ENCODE data around the gene LENG8.
"Not testable (repeated sequence)": the region's sequence is repeated elsewhere in the genome, so short reads cannot be mapped to it uniquely, and the experiment has no call there.

LENG8 gene

DNA sequence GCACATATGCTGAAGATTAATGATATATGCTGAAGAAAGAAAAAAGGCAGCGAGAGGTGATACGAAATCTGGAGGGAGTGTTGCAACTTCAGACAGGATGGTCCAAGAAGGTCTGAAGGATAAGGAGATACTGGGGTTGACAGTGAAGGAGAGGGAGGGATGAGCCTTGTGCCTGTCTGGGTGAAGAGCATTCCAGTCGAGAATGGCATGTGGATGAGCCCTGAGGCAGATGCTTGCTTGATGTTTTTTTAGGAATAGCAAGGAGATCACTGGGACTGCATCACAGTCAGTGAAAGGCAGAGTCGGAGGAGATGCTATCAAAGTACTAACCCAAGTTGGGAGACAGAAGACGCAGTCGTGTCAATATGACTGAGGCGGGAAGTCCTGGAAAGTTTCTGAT, 40.3 kb downstream of the LENG8 start:
- no peak for DNase-seq

DNA sequence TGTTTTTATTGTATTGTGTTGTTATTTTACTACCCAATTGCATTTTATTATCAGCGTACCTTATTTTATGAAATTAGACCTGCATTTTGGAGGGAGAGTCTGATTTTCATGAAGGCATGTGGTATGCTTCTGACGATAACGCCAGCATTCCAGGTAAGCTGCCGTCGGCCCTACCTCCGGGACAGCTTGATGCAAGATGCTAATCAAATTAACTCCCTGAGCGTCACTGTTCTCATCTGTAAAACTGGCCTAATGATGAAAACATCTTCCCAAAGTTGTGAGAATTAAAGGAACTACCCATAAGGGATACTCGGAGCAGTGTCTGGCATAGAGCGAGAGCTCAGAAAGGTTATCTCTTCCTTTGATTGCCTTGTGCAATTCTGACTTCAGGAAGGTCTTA, 40.8 kb downstream of the LENG8 start:
- DNase-seq = no peak

DNA sequence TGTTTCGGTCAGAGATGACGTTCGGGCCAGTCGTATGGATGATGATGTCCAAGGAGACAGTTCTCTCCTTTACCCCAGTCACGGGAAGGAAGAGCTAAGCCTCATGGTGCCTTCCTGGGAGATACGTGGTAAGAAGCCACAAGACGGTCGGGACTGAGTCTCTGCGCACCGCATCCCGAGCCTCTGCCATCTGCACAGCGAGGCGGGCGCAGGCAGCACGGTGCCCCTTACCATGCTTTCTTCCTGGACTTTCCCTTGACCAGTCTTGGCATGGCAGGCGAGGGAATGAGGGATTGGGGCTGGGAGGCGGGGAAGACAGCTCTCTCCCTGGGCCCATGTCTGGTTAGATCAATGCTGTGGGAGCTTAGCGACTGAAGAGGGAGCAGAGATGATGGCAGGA, 43.6 kb downstream of the LENG8 start:
- DNase-seq = no peak

GRCh38 chr19:54493056-54493455, 44.1 kb downstream of the LENG8 start:
- DNase-seq = not testable (repeated sequence)

- no peak for DNase-seq
Measured at GRCh38 chr19:54493967-54494585, 45.1 kb downstream of the LENG8 start.

DNA sequence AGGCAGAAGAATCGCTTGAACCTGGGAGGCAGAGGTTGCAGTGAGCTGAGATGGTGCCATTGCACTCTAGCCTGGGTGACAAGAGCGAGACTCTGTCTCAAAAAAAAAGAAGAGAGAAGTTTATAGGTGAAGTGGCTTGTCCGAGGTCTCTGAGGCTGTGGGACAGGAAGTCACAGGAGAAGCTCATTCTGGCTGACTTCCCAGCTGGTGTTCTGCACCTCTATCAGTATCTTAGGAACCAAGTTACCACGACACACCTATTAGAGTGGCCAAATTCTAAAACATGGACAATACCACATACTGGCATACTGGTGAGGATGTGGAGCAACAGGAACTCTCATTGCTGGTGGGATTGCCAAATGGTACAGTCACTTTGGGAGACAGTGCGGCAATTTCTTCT, 46.3 kb downstream of the LENG8 start:
- not testable (repeated sequence) for DNase-seq

GRCh38 chr19:54497747-54498450, 48.9 kb downstream of the LENG8 start:
- DNase-seq = not testable (repeated sequence)

- DNase-seq = not testable (repeated sequence)
Measured at GRCh38 chr19:54498451-54498772, 49.4 kb downstream of the LENG8 start.

DNA sequence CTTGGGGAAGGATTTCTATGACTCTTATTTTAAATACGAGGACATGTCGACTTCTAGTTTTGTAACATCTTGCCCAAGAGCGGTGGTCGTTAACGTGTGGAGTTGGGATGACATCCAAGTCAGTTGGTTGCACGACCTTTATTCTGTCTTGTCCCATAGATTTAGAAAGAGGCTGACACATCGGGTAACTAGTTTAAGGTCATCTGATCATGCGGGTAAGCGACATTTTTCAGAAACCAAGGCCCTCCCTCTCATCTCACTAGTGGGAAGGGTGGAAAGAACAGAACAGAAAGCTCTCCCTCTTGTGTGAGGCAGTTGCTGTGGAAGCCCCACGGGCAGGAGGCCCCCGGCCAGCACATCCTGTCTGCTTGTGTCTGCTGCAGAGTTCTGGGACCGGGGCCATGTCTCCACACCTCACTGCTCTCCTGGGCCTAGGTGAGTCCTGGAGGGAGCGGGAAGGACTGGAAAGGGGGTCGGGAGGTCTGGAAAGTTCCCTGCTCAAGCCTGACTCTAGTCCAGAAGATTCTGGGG, 53.6 kb downstream of the LENG8 start, which contains the start of gene LAIR2:
LAIR2 (plus strand) TSS at position 314 of the 531 bp plus-strand sequence; CDS start at position 402, 88 bp downstream.
- peak; percentile 28 for DNase-seq

DNA sequence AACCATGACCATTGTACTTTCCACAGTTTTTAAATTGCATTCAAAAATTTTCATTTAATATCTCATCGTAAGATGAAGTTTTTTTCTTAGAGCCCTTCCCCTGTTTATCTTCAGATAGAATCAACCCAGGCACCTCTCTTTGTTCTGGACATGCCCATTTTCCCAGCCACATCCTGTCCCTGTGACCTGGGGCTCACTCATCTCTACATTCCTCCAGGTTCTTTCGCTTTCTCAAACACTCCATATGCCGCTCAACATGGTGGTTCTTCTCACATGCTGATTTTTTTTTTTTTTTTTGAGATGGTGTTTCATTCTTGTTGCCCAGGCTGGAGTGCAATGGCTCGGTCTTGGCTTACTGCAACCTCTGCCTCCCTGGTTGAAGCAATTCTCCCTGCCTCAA, 56.5 kb downstream of the LENG8 start:
- DNase-seq = not testable (repeated sequence)

DNA sequence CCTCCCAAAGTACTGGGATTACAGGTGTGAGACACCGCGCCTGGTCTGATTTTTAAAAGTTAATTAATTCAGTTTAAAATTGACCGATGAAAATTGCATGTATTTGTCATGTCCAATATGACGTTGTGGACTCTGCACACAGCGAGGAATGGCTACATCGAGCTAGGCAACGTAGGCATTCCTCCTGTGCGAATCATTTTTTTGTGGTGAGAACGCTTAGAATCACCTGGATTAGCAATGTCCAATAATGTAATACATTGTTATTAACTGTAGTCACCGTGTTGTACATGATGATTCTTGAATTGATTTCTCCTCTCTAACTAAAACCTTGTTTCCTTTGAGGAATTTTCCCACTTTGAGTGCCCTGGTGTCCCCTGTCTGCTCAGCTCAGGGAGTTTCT, 57.1 kb downstream of the LENG8 start:
- DNase-seq = no peak

- DNase-seq = not testable (repeated sequence)
Measured at GRCh38 chr19:54507038-54507717, 58.2 kb downstream of the LENG8 start.

- no peak for DNase-seq
Measured at GRCh38 chr19:54507824-54508223, 58.8 kb downstream of the LENG8 start.

- not testable (repeated sequence) for DNase-seq
Measured at GRCh38 chr19:54508487-54508886, 59.5 kb downstream of the LENG8 start.

- DNase-seq = not testable (repeated sequence)
Measured at GRCh38 chr19:54509200-54509940, 60.4 kb downstream of the LENG8 start.
